Measurements from ENCODE around the gene MPDU1.
A peak's percentile ranks its signal among the peaks of the same experiment; 100 is the strongest.

The MPDU1 gene

GRCh38 chr17:7575959-7576358 is 7.7 kb upstream of the MPDU1 start:
- Histone ChIP-seq H3K4me3 (ENCODE audit: low read length) (no peak overlapping the region), H3K27me3 (ENCODE audit: insufficient read depth, low read length) (no peaks in the 10 kb centered on the region)

GRCh38 chr17:7576432-7576937 is 7.2 kb upstream of the MPDU1 start:
- H3K9me3 ChIP-seq (ENCODE audit: insufficient read depth, low read depth, low read length), result no peaks in the 10 kb centered on the region
- peaks cover 13% of the 10 kb centered on the region for H3K4me1 ChIP-seq (ENCODE audit: insufficient read depth, low read length)
- H3K27ac ChIP-seq (ENCODE audit: low read length), result no peak overlapping the region
- H3K36me3 ChIP-seq (ENCODE audit: insufficient read depth, low read depth, low read length), result peaks cover 68% of the 10 kb centered on the region
- H3K27me3 ChIP-seq (ENCODE audit: insufficient read depth, low read length), result no peaks in the 10 kb centered on the region
- H3K9ac ChIP-seq (ENCODE audit: low read depth, low read length), result no peak overlapping the region
- no peak overlapping the region for H3K4me3 ChIP-seq (ENCODE audit: low read length)

More at GRCh38 chr17:7575959-7576358, 7.7 kb upstream of the MPDU1 start:
- Histone ChIP-seq H3K9me3 (ENCODE audit: insufficient read depth, low read depth, low read length) (no peaks in the 10 kb centered on the region), H3K27ac (ENCODE audit: low read length) (no peak overlapping the region), H3K36me3 (ENCODE audit: insufficient read depth, low read depth, low read length) (peaks cover 73% of the 10 kb centered on the region), H3K9ac (ENCODE audit: low read depth, low read length) (0 out of 2 replicates have a peak overlapping the region, but pooled peaks have one; percentile 99), H3K4me1 (ENCODE audit: insufficient read depth, low read length) (peaks cover 18% of the 10 kb centered on the region)

- Histone ChIP-seq H3K4me3 (ENCODE audit: low read length) (no peak overlapping the region), H3K36me3 (ENCODE audit: insufficient read depth, low read depth, low read length) (peaks cover 70% of the 10 kb centered on the region), H3K9ac (ENCODE audit: low read depth, low read length) (no peak overlapping the region), H3K9me3 (ENCODE audit: insufficient read depth, low read depth, low read length) (no peaks in the 10 kb centered on the region), H3K4me1 (ENCODE audit: insufficient read depth, low read length) (peaks cover 17% of the 10 kb centered on the region), H3K27ac (ENCODE audit: low read length) (no peak overlapping the region), H3K27me3 (ENCODE audit: insufficient read depth, low read length) (no peaks in the 10 kb centered on the region)
Observed at GRCh38 chr17:7577327-7578199, 6.1 kb upstream of the MPDU1 start.

- Histone ChIP-seq H3K9ac (ENCODE audit: low read depth, low read length) (no peak within 1 kb of the TSS), H3K27ac (ENCODE audit: low read length) (no peak within 1 kb of the TSS), H3K27me3 (ENCODE audit: insufficient read depth, low read length) (no peaks in the 10 kb centered on the region), H3K4me3 (ENCODE audit: low read length) (no peak within 1 kb of the TSS), H3K4me1 (ENCODE audit: insufficient read depth, low read length) (peaks cover 24% of the 10 kb centered on the region), H3K9me3 (ENCODE audit: insufficient read depth, low read depth, low read length) (no peaks in the 10 kb centered on the region), H3K36me3 (ENCODE audit: insufficient read depth, low read depth, low read length) (peaks cover 57% of the 10 kb centered on the region)
Observed at GRCh38 chr17:7579001-7579833, 4.4 kb upstream of the MPDU1 start, which contains the start of gene CD68. Gene CD68, plus strand, starts transcription at chr17:7579638. Its CDS starts 40 bp downstream, at chr17:7579678.

- Histone ChIP-seq H3K27ac (ENCODE audit: low read length) (no peak overlapping the region), H3K9me3 (ENCODE audit: insufficient read depth, low read depth, low read length) (no peaks in the 10 kb centered on the region), H3K9ac (ENCODE audit: low read depth, low read length) (no peak overlapping the region), H3K4me3 (ENCODE audit: low read length) (no peak overlapping the region), H3K4me1 (ENCODE audit: insufficient read depth, low read length) (peaks cover 19% of the 10 kb centered on the region), H3K27me3 (ENCODE audit: insufficient read depth, low read length) (no peaks in the 10 kb centered on the region), H3K36me3 (ENCODE audit: insufficient read depth, low read depth, low read length) (peaks cover 49% of the 10 kb centered on the region)
Observed at GRCh38 chr17:7579834-7580603, 3.6 kb upstream of the MPDU1 start.

GRCh38 chr17:7580604-7581575 is 2.8 kb upstream of the MPDU1 start:
- Histone ChIP-seq H3K27ac (ENCODE audit: low read length) (no peak overlapping the region), H3K4me3 (ENCODE audit: low read length) (no peak overlapping the region), H3K9ac (ENCODE audit: low read depth, low read length) (no peak overlapping the region), H3K9me3 (ENCODE audit: insufficient read depth, low read depth, low read length) (no peaks in the 10 kb centered on the region), H3K27me3 (ENCODE audit: insufficient read depth, low read length) (no peaks in the 10 kb centered on the region), H3K36me3 (ENCODE audit: insufficient read depth, low read depth, low read length) (peaks cover 45% of the 10 kb centered on the region), H3K4me1 (ENCODE audit: insufficient read depth, low read length) (peaks cover 14% of the 10 kb centered on the region; the same call in 1 of the 2 replicates)

GRCh38 chr17:7582396-7583252 is 1.0 kb upstream of the MPDU1 start:
- H3K4me1 ChIP-seq (ENCODE audit: insufficient read depth, low read length), result peaks cover 14% of the 10 kb centered on the region; the same call in 1 of the 2 replicates
- H3K27me3 ChIP-seq (ENCODE audit: insufficient read depth, low read length), result no peaks in the 10 kb centered on the region
- peak overlapping the region; percentile 97 for H3K9ac ChIP-seq (ENCODE audit: low read depth, low read length)
- H3K9me3 ChIP-seq (ENCODE audit: insufficient read depth, low read depth, low read length), result no peaks in the 10 kb centered on the region
- H3K4me3 ChIP-seq (ENCODE audit: low read length), result peak overlapping the region; percentile 93; the same call in 1 of the 2 replicates
- peaks cover 42% of the 10 kb centered on the region for H3K36me3 ChIP-seq (ENCODE audit: insufficient read depth, low read depth, low read length)
- peak overlapping the region; percentile 98 for H3K27ac ChIP-seq (ENCODE audit: low read length)

- no peak overlapping the region for H3K27ac ChIP-seq (ENCODE audit: low read length)
Observed at GRCh38 chr17:7586673-7587419, 3.2 kb downstream of the MPDU1 start.

GRCh38 chr17:7587420-7588151 is 3.9 kb downstream of the MPDU1 start:
- H3K36me3 ChIP-seq (ENCODE audit: insufficient read depth, low read depth, low read length), result peaks cover 47% of the 10 kb centered on the region
- H3K9me3 ChIP-seq (ENCODE audit: insufficient read depth, low read depth, low read length), result no peaks in the 10 kb centered on the region
- peaks cover 23% of the 10 kb centered on the region for H3K4me1 ChIP-seq (ENCODE audit: insufficient read depth, low read length)
- no peak overlapping the region for H3K9ac ChIP-seq (ENCODE audit: low read depth, low read length)
- H3K4me3 ChIP-seq (ENCODE audit: low read length), result no peak overlapping the region
- no peaks in the 10 kb centered on the region for H3K27me3 ChIP-seq (ENCODE audit: insufficient read depth, low read length)
- no peak overlapping the region for H3K27ac ChIP-seq (ENCODE audit: low read length)

More at GRCh38 chr17:7586673-7587419, 3.2 kb downstream of the MPDU1 start:
- no peak overlapping the region for H3K4me3 ChIP-seq (ENCODE audit: low read length)
- H3K9me3 ChIP-seq (ENCODE audit: insufficient read depth, low read depth, low read length), result no peaks in the 10 kb centered on the region
- no peak overlapping the region for H3K9ac ChIP-seq (ENCODE audit: low read depth, low read length)
- no peaks in the 10 kb centered on the region for H3K27me3 ChIP-seq (ENCODE audit: insufficient read depth, low read length)
- peaks cover 42% of the 10 kb centered on the region for H3K36me3 ChIP-seq (ENCODE audit: insufficient read depth, low read depth, low read length)
- peaks cover 27% of the 10 kb centered on the region for H3K4me1 ChIP-seq (ENCODE audit: insufficient read depth, low read length)
